ENCODE results near the gene LPP.

GRCh38 chr3:188747489-188747888 is 593.5 kb downstream of the LPP start:
- TF ChIP-seq CTCF (IDR thresholded peaks at IDR 0.05; ENCODE audit: borderline replicate concordance, extremely low read depth, low read length, poor library complexity, severe bottlenecking) (no peak), EZH2 (IDR thresholded peaks at IDR 0.05; ENCODE audit: borderline replicate concordance, low read depth, low read length, severe bottlenecking) (no peak)

Measured in DND-41 (cell line).